GM21619 (cell line): ENCODE measurements around the gene FOXL1.

Source experiments
- ATAC-seq: cut with Tn5 transposase; IDR thresholded peaks from one replicate; pipeline ENCODE4 v1.9.1; 2021; ENCODE audit not compliant: unreplicated experiment

The FOXL1 gene

DNA sequence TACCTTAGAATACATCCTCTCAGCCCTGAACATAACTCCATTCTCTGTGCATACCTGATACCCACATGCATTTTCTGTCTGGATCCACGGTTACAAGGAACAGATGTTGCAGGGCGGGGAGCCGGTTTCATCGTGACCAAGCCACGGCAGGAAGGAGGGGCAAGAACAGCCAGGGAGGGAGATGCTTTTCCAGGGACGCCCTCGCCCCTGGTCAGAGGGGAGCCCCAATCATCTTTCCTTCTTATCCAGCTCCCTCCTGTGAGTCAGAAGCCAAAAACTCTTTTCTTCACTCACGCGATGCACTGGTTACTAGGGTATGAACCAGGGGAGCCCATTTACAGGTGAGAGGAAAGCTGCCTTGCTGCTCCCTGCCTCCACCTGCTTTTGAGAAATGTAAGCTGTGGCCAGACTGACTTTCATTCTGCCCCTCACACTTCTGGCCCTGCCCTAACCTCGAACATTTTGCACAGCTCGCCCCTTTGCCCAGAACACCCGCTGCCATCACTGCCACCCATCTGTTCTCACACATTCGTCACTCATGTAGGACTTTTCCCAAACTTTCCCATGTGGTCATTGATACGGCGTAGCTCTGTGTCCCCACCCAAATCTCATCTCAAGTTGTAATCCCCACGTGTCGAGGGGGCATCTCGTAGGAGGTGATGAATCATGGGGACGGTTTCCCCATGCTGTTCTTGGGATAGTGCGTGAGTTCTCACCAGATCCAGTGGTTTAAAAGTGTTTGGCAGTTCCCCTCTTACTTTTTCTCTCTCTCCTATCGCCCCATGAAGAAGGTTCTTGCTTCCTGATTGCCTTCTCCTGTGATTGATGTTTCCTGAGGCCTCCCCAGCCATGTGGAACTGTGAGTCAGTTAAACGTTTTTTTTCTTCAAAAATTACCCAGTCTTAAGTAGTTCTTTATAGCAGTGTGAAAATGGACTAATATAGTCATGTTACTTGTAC is 20.5 kb downstream of the FOXL1 start:
- ATAC-seq: no peak

GRCh38 chr16:86601356-86601755 is 23.0 kb downstream of the FOXL1 start:
- ATAC-seq: no peak

GRCh38 chr16:86602521-86602920 is 24.2 kb downstream of the FOXL1 start:
- ATAC-seq: no peak

DNA sequence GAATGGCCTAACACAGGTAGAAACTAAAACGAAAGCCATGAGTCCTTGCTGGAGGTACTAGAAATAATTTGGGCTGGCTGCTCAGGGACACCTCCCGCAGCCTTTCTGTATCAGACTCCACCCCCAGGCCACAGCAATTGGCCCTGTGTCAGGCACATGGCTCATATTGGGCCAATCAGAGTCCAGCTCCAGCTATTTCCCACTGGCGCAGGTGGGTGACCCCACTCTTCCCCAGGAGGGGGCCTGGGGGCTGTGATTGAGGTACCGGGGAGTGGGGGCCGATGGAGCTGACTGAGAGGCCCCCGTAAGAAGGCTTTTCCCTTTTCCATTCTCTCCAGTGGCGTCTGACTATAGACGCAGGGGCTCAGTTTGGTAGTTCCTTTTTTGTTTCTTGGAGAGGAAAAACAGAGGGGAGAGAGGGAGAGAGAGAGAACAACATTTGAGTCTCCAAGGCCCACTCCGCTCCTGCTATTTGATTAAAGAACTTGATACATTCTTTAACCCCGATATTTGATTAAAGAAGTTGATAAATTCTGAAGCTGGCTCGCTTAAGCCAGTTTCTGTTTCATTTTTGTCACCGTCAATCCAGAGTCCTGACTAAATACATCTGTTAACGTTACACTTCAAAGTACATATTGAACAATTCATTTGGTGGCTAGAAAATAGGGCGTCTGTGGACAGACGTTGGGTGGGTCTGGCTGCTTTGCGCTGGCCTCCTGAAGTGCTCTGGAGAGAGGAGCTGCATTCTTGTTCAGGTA is 26.3 kb downstream of the FOXL1 start:
- ATAC-seq: no peak

DNA sequence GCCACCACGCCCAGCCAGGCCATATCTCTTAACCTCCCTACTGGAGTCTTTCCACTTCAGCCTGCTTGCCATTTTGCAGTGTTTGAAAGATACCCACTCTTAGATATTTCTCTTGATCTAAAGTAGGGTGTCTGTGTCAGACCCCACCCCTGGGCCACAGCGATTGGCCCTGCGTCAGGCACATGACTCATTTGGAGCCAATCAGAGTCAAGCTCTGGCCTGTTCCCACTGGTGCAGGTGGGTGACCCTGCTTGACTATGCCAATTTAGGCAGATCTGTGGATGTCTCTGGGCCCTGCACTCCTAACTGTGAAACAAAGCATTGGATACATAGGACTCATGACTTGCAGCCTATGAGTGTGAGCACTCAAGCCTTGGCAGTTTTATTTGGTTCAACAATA is 27.6 kb downstream of the FOXL1 start:
- ATAC-seq: no peak

DNA sequence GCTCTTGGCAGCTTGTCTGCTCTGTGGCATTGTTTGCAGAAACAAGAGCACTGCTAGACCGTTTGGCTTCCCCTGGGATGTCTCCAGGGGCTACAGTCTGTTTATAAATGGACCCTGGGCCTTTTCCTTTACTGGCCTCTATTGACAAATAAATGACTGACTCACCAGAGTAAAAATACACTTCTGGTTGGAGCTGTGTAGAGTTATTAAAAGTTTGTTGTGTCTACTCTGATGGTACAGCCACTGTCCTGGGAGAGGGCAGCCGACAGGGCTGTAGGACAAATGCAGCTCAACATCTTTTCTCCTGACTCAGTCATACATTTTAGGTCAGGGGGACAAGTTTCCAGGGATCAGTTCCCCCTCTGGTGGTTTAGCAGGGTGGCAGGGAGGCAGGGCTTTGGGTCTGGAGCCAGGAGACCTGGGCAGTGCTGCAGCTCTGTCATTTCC is 30.0 kb downstream of the FOXL1 start:
- no peak for ATAC-seq

- no peak for ATAC-seq
These were observed 30.8 kb downstream of the FOXL1 start for GRCh38 chr16:86609115-86609514.

DNA sequence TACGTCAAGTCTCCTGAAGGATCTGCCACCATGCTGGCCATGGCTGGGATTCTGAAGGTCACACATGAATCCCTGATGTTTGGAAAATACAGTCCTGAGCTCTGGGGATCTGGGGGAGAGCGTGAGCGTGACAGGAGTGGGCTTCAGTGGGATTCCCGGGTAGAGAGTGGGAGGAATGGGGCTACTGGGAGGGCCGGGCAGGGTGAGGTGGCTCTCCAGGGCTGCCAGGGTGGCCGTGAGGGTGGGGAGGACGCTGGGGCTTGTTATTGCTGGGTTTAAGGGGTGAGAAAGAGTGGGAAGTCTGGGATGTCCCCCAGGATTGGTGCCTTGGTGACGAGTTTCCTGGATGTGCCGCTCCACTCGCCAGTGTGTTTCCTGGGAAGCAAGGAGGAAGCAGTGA is 31.3 kb downstream of the FOXL1 start:
- ATAC-seq: no peak

GRCh38 chr16:86610779-86611524 is 32.6 kb downstream of the FOXL1 start:
- no peak for ATAC-seq

GRCh38 chr16:86611525-86611855 is 33.1 kb downstream of the FOXL1 start:
- no peak for ATAC-seq

GRCh38 chr16:86611941-86612340 is 33.6 kb downstream of the FOXL1 start:
- ATAC-seq: no peak

GRCh38 chr16:86614699-86615098 is 36.4 kb downstream of the FOXL1 start:
- no peak for ATAC-seq

GRCh38 chr16:86616906-86617305 is 38.6 kb downstream of the FOXL1 start:
- no peak for ATAC-seq

DNA sequence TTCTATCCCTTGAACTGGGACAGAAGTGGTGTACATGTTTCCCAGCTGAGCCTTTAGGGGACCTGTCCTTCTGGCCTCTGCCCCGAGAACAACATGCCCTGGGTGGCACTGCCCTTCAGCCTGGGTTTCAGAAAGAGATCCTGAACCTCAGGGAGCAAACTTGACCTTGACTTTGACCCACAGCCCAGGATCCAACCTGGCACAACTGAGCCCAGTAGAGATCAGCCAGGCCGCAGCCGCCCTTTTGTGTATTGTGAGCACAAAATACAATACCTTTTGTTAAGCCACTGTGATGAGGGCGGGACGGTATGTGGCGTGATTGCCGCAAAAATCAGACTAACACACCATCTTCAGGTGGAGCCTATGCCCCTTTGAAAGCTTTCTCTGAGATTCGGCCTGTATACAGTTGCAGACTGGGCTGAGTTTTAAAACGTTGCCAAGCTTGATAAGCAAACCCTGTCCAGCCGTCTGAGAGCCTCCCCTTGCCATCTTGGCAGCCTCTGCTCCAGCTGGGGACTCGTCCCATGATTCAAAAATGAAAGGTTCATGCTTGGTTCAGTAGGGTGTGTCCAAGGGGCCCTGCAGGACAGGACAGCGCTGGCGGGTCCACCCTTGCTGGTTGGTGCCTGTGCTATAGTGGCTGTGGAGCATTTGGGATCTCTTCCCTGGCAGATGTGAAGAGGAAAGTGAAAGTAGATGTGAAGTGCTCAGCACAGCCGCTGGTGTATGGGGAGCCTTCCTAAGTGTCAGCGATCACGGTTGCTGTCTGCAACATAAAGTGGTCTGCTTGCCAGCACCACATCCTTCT is 40.3 kb downstream of the FOXL1 start:
- ATAC-seq: no peak

DNA sequence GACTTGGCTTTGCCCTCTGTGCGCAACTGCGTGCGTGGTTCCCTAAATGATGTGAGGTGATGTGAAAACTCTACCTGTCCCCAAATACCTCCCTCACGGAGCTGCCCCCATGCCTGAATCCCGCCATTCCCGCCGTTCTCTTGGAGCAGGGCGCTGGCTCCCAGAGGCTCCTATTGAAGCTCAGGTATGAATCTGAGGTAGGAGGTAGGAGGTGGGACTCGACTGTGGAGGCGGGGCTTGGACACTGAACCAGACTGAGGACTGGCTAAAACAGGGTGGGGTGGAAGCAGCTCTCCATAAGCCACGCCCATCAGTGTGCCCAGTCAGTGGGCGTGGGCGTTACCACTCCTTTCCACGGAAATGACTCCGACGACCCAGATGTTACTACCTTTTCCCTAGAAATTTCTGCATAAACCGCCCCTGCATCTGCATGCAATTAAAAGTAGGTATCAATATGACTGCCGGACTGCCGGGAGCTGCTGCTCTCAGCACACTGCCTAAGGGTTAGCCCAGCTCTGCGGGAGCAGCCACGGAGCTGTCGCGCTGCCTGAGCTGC is 41.0 kb downstream of the FOXL1 start:
- no peak for ATAC-seq

DNA sequence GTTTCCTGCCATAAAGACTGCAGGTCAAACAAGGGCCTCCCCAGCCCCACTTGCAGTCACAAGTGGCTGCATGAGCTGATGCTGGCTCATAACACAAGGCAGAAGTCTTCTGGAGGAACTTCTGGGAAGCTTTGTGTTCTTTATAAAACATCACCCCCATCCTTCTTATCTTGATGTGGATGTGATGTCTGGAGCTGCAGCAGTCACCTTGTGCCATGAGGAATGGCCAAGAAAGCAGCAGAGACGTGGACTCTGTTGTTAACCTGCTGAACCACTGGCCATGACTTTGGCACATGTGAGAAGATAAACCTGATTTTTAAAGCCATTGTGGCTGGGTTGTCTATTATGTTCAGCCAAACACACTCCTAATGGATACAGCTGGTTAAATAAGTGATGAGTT is 41.8 kb downstream of the FOXL1 start:
- ATAC-seq: no peak

DNA sequence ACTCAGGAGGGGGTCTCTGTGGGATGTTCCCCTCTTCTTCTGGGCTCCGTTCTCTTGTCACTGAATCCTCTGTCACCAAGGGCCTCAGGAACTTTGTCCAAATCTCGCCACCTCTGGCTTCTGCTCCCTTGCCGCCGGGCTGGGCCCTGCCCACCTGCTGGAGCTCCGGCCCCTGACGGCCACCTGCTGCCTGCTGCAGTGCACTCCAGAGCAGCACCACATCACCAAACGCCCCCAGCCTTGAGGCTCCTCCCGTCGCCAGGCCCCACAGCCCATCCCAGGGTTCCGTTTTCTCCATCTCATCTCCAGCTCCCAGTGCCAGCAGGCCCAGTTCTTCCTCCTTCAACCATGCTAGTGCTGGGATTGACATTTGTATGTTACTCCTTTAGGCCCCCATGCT is 43.6 kb downstream of the FOXL1 start:
- no peak for ATAC-seq

GRCh38 chr16:86622700-86623615 is 44.6 kb downstream of the FOXL1 start:
- no peak for ATAC-seq

DNA sequence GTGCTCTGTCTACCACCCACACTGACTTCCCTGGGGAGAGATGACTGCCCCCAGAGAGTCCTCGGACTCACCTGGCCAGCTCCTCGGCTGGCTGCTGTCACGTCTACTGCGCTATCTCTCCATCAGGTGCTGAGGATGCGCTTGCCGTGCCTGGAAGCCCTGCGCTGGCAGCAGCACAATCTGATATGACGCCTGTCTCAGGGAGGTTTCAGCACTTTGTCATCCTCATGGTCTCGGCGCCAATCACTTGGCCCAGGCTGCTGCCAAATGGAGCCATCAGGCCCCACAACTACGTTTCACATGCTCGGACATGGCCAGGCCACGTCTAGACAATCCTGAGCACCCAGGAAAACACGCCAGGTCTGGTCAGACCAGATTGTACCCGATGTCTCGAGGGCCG is 46.7 kb downstream of the FOXL1 start:
- ATAC-seq: no peak
